Measurements from ENCODE around the gene KIF13A.

DNA sequence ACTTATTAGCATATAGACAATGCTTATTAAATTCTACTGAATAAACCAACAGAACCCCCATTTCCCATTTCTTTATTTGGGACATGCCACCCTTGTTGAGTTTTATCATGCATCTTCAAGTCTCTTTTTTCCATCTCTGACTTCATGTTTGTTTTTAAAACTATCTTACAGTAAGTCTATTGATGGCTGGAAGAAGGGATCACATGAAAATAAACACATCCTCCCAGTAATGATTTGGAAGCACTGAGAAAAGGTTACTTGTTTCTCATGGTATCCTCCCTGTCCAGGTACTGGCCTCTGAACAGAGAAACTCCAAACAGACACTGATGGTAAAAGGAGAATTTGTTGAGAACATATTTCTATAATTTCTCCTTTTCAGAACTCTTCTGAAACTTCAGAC is 74.9 kb downstream of the KIF13A start:
- TF ChIP-seq POLR2A (IDR thresholded peaks at IDR 0.05) (no peak), CTCF (IDR thresholded peaks at IDR 0.05) (no peak)

All from Peyer's patch (tissue), 4 donors.